Testis (tissue), 2 donors: Measurements from ENCODE around the gene SSU72.
"Not testable (repeated sequence)": the region's sequence is repeated elsewhere in the genome, so short reads cannot be mapped to it uniquely, and the experiment has no call there.

Source experiments
- CTCF ChIP-seq, 3 experiments: fragments of 450-650 bp in 2 of 3; fragments of 200-600 bp in 1 of 3; sonication (generic) in 1 of 3; IDR thresholded peaks; one replicate each; pipeline ENCODE4 v1.5.1; 2016 to 2019; ENCODE audit warnings: antibody characterized with exemption in 3 of 3, mild to moderate bottlenecking in 2 of 3, moderate library complexity in 1 of 3
- POLR2A ChIP-seq: fragments of 450-650 bp; IDR thresholded peaks from one replicate; pipeline ENCODE4 v1.6.1; 2017; ENCODE audit warnings: antibody characterized with exemption, mild to moderate bottlenecking, moderate library complexity

DNA sequence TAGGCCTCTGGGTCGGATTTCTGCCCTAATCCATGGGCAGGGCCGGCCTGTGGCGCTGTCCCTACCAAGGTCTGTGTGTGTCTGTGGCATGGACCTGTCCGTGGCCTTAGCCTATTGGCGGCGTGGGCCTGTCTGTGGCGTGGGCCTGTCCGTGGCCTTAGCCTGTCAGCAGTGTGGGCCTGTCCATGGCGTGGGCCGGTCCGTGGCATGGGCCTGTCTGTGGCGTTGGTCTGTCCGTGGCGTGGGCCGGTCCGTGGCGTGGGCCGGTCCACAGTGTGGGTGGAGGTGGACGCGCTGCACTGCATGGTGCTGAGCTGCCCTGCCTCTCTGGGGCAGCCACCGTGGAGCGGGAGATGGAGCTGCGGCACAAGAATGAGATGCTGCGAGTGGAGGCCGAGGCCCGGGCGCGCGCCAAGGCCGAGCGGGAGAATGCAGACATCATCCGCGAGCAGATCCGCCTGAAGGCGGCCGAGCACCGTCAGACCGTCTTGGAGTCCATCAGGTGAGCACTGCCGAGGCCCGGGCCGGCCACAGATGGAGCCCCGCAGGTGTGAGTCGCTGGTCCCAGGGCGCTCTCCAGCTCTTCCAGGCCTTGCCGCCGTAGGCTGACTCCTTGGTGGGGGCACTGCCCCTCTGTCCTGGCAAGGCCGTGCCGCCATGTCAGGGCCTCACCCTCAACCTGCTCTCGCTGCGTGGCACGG is 54.7 kb downstream of the SSU72 start:
- not testable (repeated sequence) for TF ChIP-seq CTCF (IDR thresholded peaks at IDR 0.05); POLR2A
